ENCODE data around the gene HIPK2. TPM values are rescaled to one million over a fixed set of nuclear protein-coding genes. Genes with fewer than 3 reads are reported as not detected.

The HIPK2 gene
- total RNA-seq: 7.7 TPM

DNA sequence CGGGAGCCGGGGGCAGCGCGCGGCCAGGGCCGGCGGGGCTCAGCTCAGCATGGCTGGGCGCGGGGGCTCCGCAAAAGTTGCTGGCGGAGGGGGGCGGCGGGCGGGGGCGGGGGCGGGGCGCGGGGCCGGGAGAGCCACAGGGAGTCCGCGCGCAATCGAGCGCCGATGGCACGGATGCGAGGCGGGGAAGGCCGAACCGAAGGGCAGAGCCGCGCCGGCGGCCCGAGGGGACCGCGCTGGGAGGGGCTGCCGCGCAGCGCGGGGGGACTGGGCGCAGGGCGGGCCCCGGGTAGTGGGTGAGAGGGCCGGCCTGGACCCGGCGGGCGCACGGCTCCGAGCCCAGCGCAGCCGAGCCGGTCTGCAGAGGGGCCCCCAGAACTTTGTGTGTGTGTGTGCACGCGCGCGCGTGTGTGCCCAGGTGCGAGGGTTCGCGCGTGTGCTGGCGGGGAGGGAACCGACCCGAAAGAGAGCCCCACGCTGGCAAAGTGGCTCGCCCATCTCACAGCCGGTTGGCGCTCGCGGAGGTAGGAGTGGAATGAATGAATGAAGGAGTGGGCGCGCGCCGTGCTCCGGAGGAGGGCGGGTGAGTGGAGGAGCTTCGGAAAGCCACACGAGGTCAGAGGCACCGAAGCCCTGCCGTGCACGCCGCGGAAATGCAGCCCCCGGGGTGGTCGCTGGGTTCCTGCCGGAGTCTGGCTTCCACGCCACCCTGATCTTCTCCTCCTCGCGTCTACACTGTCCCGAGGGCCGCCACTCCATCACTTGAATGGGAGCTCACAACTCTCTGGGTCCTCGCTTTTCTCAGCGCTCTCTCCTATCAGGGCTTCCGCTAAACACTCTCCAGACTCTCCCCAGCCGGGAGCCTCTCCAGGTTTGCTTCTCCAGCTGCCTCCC is at the start of gene HIPK2:
HIPK2 (minus strand) TSS at position 51 of the 894 bp plus-strand sequence. CDS start 375 bp downstream, outside the sequence.
- peak; percentile 46 for DNase-seq

DNA sequence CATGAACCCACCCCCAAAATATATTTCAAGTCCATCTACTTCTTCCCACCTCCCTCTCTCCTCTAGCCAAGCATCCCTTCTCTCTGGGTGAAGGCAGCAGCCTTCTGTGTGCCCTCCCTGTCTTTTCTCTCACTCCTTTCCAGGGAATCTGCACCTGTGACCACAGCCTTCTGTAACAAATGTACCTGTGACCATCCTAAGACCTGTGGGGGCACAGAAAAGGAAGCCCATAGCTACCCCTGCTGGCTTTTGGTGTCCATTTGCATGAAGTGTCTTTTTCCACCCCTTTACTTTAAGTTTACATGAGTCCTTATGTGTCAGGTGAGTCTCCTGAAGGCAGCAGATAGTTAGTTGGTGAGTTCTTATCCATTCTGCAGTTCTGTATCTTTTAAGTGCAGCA is 49.2 kb upstream of the HIPK2 start:
- DNase-seq: no peak

DNA sequence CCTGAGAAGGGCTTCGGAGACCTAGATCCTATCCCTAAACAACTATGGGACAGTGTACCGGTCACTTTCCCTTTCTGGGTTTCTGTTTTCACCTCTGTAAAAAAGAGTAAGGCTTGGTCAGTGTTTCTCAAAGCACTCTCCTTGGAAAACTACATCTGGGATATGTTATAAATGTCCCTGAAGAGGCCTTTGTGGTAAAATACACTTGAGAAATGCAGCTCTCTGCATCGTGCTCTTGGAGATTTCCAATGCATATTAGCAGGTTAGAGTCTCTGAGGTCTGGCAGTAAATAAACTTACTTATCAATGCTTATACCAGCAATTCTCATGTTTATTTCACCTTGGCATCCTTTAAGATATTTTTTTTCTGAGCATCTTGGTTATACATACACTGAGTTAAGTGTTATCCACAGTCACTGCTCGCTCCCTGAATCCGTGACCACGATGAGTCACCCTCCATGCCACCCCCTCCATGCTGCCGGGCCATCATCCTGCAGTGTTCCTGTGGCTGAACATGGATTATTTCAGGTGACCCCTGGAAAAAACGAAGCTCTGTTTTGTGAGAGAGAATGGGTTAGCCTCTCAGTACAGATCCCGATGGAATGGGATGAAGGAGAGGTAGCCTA is 48.0 kb upstream of the HIPK2 start:
- no peak for DNase-seq

DNA sequence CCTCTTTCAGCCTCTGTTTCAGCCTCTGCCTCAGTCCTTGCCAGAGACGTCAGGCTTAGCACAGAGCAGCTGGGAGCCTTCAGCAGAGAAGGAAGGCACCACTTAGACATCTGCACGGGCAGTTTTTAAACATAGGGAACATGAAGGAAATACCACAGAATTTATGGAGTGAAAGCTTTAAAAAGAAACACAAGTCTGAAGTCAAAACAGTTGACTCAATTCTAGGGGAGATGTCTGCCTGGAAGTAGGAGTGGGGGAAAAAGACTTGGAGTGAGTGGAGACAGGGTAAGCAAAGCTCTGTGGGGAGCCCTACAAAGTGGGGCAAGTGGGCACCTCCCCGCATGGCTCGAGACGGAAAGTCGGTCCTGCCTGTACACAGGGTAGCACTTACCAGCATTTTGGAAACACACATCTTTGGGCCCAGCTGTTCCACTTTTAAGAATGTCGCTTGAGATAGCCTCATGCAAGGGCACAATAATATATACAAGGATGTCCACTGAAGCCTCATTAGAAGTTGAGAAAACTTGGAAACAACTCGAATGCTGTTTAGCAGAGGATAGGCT is 46.2 kb upstream of the HIPK2 start:
- DNase-seq: no peak

DNA sequence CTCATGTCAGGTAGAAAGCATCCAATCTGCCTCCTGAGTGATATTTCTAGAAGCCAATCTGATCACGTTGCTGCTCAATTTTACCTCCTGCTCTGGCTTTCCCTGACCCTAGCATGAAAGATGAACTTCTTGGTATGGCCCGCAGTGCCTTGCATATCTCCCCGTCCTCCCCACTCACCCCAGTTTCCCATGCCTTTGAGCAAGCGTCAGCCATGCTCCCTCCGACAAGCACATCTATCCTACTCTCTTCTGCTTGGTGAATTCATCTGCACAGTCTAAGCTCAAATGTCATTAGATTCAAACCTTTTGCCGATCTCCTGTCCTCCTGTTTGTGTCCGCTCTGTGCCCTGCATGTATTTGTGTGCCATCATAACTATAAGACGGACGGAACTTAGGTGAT is 45.1 kb upstream of the HIPK2 start:
- DNase-seq: no peak

DNA sequence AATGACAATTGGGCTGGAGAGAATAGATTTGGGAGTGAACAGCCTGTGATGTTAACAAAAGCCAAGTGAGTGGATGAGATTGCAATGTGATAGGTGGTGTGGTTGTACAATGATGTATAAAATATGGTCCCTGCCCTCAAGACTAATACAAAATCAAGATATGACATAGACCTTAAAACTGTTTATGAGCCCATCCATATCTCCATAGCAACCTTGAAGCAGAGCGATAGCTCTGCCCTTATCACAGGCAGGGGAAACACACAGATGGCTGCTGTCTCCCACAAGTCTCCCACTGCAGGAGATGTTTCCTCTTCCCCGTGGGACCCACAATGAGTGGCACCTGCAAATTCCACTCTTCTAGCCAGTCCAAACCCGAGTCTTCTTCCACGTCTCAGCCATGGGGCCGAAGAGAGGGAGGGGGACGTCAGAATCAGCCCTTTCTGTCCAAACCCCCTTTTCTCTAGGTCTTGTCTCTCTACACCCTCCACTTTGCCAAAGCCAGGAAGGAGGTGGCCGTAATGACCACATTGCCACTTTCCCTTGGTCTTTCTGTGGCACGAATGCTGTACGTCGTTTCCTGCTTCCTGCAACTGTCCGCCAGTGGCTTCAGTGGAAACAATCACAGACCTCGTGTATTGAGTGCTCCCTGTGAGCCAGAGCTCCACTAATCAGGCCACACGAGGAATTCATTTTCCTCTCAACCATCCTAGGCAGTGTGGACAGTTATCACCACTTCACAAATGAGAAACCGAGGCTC is 43.7 kb upstream of the HIPK2 start:
- no peak for DNase-seq

DNA sequence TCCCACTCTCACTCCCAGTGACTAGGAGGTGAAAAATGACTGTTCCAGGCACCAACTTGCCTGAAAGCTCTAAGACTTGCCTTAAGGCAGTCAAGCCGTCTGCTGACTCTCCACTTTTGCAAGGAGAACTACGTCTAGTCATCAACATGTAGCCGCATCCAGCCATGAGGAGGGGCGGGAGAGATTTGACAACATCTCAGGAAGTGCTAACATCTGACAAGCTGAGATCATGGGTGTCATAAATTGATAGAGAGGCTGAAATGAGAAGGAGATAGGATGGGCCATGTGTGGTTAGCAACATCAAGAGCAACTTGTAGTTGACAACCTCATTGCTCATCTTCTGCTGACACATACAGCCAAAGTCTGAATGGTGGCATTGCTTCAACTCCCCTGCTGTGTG is 42.3 kb upstream of the HIPK2 start:
- no peak for DNase-seq

DNA sequence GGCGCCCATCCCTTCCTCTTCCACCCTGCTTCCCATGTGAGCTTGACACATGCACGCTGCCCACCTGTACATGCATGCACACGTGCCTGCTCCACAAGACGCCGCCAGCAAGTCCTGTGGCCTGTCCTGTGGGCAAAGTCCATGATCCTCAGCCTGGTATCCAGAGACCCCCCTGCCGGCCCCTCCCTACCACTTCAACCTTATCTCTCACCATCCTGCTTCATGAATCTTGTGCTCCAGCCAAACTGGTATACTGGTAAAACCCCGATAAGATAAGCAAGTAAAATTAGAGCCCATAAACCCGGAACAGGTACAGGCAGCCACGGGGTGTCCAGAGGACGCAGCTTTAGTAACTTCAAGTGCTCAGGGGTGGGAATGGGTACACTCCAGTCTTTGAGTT is 39.5 kb upstream of the HIPK2 start:
- DNase-seq: no peak

DNA sequence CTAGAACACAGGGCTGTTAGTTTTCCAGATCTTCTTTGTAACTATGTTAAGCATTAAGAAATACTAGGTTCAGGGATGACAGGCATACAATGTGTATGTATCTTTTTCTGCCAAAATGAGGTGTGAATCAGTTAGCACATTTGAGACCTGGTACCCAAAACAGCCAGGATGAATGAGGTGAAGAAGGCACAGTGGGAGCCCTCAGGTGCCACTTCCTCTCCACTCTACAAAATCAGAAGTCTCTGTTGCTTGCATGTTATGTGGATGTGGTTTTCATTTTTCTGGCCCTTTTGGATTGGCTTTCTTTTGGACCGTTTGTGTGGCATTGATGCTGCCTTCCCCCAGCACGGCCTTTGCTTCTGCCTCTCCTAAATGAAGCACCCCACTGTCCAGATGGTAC is 35.9 kb upstream of the HIPK2 start:
- no peak for DNase-seq

DNA sequence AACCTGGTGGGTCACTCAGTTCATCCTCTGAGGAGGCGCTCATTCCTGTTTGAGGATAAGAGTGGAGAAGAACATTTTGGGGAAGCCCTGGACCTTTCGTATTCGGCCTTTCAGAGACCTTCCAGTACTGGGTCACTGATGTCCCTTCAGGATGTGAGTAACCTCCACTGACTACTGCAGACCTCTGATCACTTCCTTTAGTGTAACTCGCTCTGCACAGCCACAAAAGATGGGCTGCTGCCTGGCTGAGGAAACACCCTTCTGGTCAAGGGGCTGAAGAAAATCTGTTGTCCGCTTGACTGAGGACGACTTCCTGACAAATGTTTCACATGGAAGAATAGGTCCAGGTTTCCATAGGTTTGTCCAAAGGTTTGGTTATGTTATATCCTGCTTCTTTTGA is 35.4 kb upstream of the HIPK2 start:
- DNase-seq: no peak

DNA sequence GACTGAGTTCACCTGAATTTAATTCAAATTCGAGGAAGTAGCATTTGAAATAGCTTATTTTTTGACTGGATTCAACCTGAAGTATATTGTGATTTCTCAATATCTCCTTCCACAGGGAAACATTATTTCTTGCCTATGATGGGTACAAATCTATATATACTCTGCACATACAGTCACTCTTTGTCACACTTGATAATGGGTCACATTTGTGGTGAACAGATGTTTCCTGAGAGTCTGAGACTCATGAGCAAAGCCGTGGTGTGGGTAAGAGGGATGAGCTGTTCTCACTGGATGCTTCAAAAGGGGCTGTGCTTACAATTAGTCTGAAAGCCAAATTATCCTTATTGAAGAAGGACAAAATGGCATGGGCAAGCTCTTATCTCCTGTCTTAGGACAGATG is 33.3 kb upstream of the HIPK2 start:
- no peak for DNase-seq

DNA sequence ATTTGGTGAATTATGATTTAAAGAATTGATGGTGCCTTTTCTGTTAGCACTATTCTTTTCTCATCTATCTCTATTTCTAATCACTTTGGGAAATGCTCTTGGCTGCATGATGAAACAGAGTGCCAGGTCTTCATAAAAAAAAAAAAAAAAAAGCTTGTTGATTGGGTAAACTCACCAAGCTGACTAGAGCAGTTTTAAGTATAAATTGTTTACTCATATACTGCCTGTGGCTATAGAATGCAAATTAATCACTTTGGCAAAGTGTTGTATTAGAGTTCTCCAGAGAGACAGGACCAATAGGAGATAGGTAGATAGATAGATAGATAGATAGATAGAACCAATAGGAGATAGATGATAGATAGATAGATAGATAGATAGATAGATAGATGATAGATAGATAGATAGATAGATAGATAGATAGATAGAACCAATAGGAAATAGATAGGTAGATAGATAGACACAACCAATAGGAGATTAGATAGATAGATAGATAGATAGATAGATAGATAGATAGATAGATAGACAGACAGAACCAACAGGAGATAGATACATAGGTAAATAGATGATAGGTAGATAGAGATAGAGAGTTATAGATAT is 31.1 kb upstream of the HIPK2 start:
- no peak for DNase-seq

DNA sequence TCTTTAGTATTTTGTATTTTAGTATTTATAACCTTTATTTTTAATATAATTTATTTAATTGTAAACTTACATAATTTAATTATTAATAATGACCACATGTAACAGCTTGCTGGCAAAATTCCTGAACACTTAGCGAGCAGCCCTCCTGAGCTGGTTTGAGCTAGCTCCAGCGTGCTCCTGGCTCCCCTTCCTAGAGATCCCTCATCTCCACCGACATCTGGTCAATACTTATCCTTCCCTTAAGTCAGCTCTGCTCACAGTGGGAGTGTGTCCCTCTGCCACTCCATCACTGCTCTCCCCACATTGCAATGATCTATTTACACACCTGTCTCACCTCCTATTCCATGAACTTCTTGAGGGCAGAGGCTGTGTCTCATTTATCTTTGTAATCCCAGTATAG is 30.6 kb upstream of the HIPK2 start:
- DNase-seq: no peak

DNA sequence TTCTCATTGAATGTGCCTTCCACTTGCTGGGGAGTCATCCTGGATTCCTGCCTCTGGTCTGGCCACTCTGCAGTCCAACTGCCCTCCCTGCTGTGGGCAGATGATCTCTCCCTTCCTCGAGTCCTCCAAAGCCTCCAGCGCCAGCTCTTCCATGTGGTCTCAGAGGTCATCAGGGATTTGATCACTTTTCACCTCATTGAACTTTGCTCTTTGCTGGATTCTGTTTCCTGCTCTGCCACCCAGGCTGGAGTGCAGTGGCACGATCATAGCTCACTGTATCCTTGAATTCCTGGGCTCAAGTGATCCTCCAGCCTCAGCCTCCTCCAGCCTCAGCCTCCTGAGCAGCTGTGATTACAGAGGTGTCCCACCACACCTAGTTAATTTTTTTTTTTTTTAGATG is 29.2 kb upstream of the HIPK2 start:
- no peak for DNase-seq

DNA sequence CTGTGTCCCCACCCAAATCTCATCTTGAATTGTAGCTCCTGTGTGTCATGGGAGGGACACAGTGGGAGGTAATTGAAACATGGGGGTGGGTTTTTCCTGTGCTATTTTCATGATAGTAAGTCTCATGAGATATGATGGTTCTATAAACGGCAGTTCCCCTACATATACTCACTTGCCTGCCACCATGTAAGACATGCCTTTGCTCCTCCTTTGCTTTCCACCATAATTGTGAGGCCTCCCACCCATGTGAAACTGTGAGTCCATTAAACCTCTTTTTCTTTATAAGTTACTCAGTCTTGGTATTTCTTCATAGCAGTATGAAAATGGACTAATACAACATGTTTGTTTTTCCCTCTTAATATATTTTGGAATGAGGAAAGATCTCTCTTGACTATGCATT is 26.8 kb upstream of the HIPK2 start:
- DNase-seq: no peak

DNA sequence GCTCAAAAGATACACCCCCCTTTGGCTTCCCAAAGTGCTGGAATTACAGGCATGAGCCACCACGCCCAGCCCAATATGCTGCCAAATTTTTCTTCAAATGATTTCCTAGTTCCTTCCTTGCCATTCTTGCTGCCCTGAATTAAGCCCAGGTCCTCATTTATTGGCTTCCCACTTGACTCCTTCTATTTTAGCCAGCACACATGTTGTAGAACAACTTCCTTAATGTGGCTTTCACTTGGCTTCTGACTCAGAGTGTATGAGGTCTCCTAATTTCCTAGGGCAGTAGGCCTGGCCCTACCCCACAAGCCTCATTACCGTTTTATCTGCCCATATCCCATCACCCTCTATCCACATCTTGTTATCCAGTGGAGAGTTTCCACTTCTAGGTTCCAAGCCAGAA is 21.8 kb upstream of the HIPK2 start:
- DNase-seq: no peak

DNA sequence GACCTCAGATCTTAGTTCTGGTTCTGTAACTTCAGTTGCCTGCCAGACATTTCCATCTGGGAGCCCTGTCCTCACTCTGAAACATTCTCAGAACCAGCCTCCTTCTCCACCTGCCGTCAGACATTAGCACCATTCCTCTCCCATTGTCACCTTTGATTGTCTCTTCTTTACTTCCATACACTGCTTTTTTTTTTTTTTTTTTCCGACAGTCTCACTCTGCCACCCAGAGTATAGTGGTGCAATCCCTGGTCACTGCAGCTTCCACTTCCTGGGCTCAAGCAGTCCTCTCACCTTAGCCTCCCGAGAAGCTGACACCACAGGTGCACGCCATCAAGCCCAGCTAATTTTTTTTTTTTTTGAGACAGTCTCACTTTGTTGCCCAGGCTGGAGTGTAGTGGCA is 21.1 kb upstream of the HIPK2 start:
- DNase-seq: no peak

DNA sequence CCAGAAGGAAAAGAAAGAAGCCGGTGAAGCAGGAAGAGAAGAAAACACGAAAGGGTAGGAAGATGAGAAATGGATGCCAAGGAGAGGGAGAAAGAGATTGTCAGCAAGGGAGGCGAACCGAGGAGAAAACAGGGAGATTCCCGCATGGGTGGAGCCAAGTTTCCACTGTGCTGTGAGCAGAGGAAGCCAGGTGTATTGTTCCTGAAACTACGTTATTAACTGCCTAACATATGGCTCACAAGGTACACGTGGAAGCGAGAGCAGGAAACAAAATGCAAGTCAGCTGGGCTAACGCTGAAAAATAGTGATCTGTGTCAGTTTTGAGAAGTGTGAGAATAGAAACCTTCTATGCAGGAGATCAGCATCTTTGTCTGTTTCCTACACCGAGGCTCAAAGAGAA is 20.4 kb upstream of the HIPK2 start:
- no peak for DNase-seq

DNA sequence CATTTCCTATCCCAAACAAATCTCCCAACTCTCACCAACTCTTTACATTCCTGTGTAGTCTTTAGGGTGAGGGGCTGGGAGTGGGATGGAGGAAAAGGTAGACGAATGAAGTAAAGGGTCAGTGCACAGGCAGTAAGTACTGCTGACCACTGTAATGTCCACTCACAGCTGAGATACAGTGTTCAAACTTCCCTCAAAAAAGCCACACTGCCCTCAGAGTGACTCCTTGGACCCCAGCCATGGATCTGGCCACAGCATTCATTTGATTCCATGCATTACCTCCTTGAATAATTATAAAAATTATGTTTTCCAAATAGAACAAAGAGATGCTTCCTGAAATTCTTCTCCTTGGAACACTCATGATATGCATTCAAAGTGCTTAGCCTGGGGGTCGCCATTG is 19.8 kb upstream of the HIPK2 start:
- DNase-seq: no peak

DNA sequence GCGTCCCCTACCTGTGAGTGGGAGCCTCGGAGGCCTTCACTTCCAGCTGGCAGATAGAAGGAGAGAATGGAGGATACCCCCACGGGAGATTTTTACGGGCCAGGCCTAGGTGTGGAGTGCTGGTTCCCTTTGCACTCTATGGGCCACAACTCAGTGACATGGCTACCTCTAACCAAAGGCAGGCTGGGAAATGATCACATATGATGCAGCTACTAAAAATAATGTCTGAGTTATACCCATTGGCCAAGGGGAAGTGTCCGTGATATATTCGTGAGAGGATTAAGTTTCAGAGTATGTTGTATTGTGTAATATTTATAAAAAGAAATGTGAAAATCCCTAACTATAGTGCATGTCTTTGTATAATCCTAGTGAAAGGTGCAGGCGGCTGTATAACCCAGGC is 13.5 kb upstream of the HIPK2 start:
- DNase-seq: no peak

DNA sequence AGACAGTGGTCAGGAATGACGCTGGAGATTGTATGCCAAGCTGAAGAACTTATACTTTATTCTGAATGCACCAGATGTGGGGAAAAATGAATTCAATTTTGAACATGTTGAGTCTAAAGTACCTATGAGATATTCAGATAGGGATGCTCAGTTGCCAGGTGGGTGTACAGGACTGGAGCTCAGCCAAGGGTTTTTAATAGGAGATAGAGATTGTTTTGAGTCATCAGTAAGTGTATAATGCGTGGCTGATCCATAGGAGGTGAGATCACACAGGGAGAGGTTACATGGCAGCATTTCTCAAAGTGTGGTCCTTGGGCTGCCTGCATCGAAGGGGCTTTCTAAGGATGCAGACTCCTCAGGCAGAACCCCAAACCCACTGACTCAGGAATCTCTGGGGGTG is 6.8 kb upstream of the HIPK2 start:
- no peak for DNase-seq

DNA sequence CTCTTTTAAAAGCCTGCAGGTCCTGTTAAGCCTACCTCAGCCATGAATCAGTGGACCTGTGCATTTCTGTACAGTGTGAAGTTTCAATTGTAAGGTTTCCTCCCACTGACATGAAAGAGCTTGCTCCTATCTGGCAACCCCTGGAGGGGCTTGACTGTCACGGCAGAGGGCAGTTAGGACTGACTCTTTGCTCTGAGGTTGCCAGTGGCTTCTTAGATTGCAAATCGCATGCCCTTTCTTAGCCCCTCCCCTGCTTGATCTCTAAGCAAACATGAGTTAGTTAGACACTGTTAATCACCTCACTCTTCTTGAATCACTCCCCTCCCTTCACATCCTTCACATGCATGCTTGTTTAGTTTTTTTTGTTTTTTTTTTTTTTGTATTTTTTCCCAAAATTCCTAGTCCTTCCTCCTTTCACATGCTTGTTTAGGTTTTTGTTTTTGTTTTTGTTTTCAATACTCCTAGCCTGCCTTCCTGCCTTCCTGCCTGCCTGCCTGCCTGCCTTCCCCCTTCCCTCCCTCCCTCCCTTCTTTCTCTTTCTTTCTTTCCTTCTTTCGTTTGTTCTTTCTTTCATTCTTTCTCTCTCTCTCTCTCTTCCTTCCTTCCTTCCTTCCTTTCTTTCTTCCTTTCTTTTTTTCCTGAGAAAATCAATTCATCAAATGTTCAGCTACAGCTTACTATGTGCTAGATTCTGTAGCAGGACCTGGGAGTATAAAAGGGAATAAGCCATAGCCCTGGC is 6.0 kb upstream of the HIPK2 start:
- DNase-seq: no peak
